Thymus (tissue), 11 donors: ENCODE data around the gene FDX1. TPM values are rescaled to one million over a fixed set of nuclear protein-coding genes. Genes with fewer than 3 reads are reported as not detected.

Experiments
- DNase-seq, 9 donors: peaks; one replicate each; pipeline ENCODE4 v3.0.0-alpha.2; 2013; ENCODE audit warnings: low spot score in 9 of 9, low read depth in 6 of 9, missing footprints in 1 of 9
- H3K27ac ChIP-seq, 2 donors: one replicate each; pipeline ENCODE4 v1.5.1; 2013; ENCODE audit warnings: control low read depth in 1 of 2, low read depth in 1 of 2, low read length in 1 of 2, mild to moderate bottlenecking in 1 of 2, moderate library complexity in 1 of 2
- H3K27me3 ChIP-seq, 2 donors: one replicate each; pipeline ENCODE4 v1.5.1; 2013; ENCODE audit warnings: low read length in 1 of 2; ENCODE audit not compliant: control insufficient read depth in 2 of 2, insufficient read depth in 1 of 2
- H3K36me3 ChIP-seq, 2 donors: one replicate each; pipeline ENCODE4 v1.5.1; 2013; ENCODE audit warnings: low read length in 1 of 2, mild to moderate bottlenecking in 1 of 2, moderate library complexity in 1 of 2; ENCODE audit not compliant: control insufficient read depth in 2 of 2, insufficient read depth in 2 of 2
- H3K4me1 ChIP-seq, 2 donors: one replicate each; pipeline ENCODE4 v1.5.1; 2013; ENCODE audit warnings: low read length in 2 of 2; ENCODE audit not compliant: control insufficient read depth in 2 of 2, insufficient read depth in 2 of 2
- H3K4me3 ChIP-seq, 2 donors: one replicate each; pipeline ENCODE4 v1.5.1; 2013; ENCODE audit warnings: low read length in 2 of 2, control low read depth in 1 of 2, mild to moderate bottlenecking in 1 of 2
- H3K9me3 ChIP-seq, 2 donors: one replicate each; pipeline ENCODE4 v1.5.1; 2013; ENCODE audit warnings: low read length in 1 of 2, mild to moderate bottlenecking in 1 of 2; ENCODE audit not compliant: control insufficient read depth in 2 of 2, insufficient read depth in 1 of 2
- WGBS: extraction: QIAGEN DNeasy Blood & Tissue Kit; methylation state at CpG from one replicate; pipeline ENCODE4 v1.1.7; 2013; 5-methylcytosine and 5-hydroxymethylcytosine counted together
- polyA plus RNA-seq: library from polyadenylated mRNA; stranded (reverse); fragments of 200-250 nt; gene quantifications from one replicate; pipeline ENCODE4 v1.2.3, GENCODE V29; 2013
- total RNA-seq: library from RNA; stranded (reverse); fragments of 120-200 nt; gene quantifications from one replicate; pipeline ENCODE4 v1.2.4, GENCODE V29; 2013
- donor health status: healthy.

FDX1 gene
- total and polyA plus RNA-seq, 2 donors = 13.7 to 23.9 TPM

- Histone ChIP-seq H3K4me1 (peaks cover 5 to 21% of the 10 kb centered on the region in 2 donors), H3K4me3 (peak overlapping the region; percentile 76 to 88), H3K27ac (peak overlapping the region; percentile 80 to 98), H3K27me3 (no peaks in the 10 kb centered on the region), H3K9me3 (no peaks in the 10 kb centered on the region), H3K36me3 (no peaks in the 10 kb centered on the region)
- WGBS = 56% methylated on average over 10 of the region's 10 CpGs
- peak in 7 of 9 donors; percentile 8 to 72 (median 38) for DNase-seq
Measured at GRCh38 chr11:110428956-110429730, 605 bp upstream of the FDX1 start.

- H3K4me3 ChIP-seq = peak overlapping the region; percentile 76 to 88
- WGBS = 1% methylated on average over 51 of the region's 51 CpGs
- H3K9me3 ChIP-seq = no peaks in the 10 kb centered on the region
- peaks cover 5 to 21% of the 10 kb centered on the region in 2 donors for H3K4me1 ChIP-seq
- peak; percentile 21 to 66 (median 30) for DNase-seq
- H3K27ac ChIP-seq = peak overlapping the region; percentile 77 to 98
- no peaks in the 10 kb centered on the region for H3K27me3 ChIP-seq
- no peaks in the 10 kb centered on the region for H3K36me3 ChIP-seq
Measured at GRCh38 chr11:110430267-110431050, 711 bp downstream of the FDX1 start.

- H3K4me1 ChIP-seq = peaks cover 5 to 21% of the 10 kb centered on the region in 2 donors
- 13% methylated on average over 7 of the region's 7 CpGs for WGBS
- peak overlapping the region; percentile 76 to 88 for H3K4me3 ChIP-seq
- no peaks in the 10 kb centered on the region for H3K27me3 ChIP-seq
- DNase-seq = peak in 5 of 9 donors; percentile 18 to 54 (median 22)
- H3K27ac ChIP-seq = peak overlapping the region; percentile 74 to 77
- H3K9me3 ChIP-seq = no peaks in the 10 kb centered on the region
- no peaks in the 10 kb centered on the region for H3K36me3 ChIP-seq
Measured at GRCh38 chr11:110431051-110431672, 1.4 kb downstream of the FDX1 start.

- no peak for DNase-seq
- WGBS = 88% methylated on average over 4 of the region's 4 CpGs
Measured at GRCh38 chr11:110431674-110432073, 1.9 kb downstream of the FDX1 start.

GRCh38 chr11:110432713-110433392 lies 3.1 kb downstream of the FDX1 start:
- no peak for DNase-seq
- Histone ChIP-seq H3K4me1 (peaks cover 5 to 21% of the 10 kb centered on the region in 2 donors), H3K4me3 (no peak overlapping the region), H3K9me3 (no peaks in the 10 kb centered on the region), H3K27me3 (no peaks in the 10 kb centered on the region), H3K27ac (no peak overlapping the region), H3K36me3 (peaks cover 0 to 9% of the 10 kb centered on the region in 2 donors)
- 92% methylated on average over 7 of the region's 7 CpGs for WGBS

More at GRCh38 chr11:110431674-110432073, 1.9 kb downstream of the FDX1 start:
- no peaks in the 10 kb centered on the region for H3K27me3 ChIP-seq
- no peaks in the 10 kb centered on the region for H3K36me3 ChIP-seq
- peak overlapping the region; percentile 76 to 88 for H3K4me3 ChIP-seq
- no peak overlapping the region for H3K27ac ChIP-seq
- H3K9me3 ChIP-seq = no peaks in the 10 kb centered on the region
- peaks cover 5 to 21% of the 10 kb centered on the region in 2 donors for H3K4me1 ChIP-seq

- Histone ChIP-seq H3K27ac (no peak overlapping the region), H3K4me3 (no peak overlapping the region), H3K4me1 (peaks cover 5 to 19% of the 10 kb centered on the region in 2 donors), H3K9me3 (no peaks in the 10 kb centered on the region), H3K36me3 (peaks cover 0 to 10% of the 10 kb centered on the region in 2 donors), H3K27me3 (no peaks in the 10 kb centered on the region)
- DNase-seq = peak in 4 of 9 donors; percentile 23 to 58 (median 30)
- 83% methylated on average over 5 of the region's 5 CpGs for WGBS
Measured at GRCh38 chr11:110433393-110434333, 3.9 kb downstream of the FDX1 start.

GRCh38 chr11:110434952-110435779 lies 5.4 kb downstream of the FDX1 start:
- 96% methylated on average over 8 of the region's 8 CpGs for WGBS
- no peaks in the 10 kb centered on the region for H3K27me3 ChIP-seq
- H3K4me3 ChIP-seq = no peak overlapping the region
- peaks cover 5 to 10% of the 10 kb centered on the region in 2 donors for H3K4me1 ChIP-seq
- peaks cover 0 to 15% of the 10 kb centered on the region in 2 donors for H3K36me3 ChIP-seq
- H3K9me3 ChIP-seq = no peaks in the 10 kb centered on the region
- no peak overlapping the region for H3K27ac ChIP-seq
- no peak for DNase-seq
